NT2/D1 (cell line): ENCODE results near the gene RAPGEF6.

Experiments used
- DNase-seq: peaks from one replicate; pipeline ENCODE4 v3.0.0-alpha.2; 2011; ENCODE audit warnings: low read depth, low spot score
- H3K27me3 ChIP-seq: 2 replicates; pipeline ENCODE4 v1.6.0; 2011; ENCODE audit warnings: mild to moderate bottlenecking; ENCODE audit not compliant: insufficient read length, insufficient read depth
- H3K36me3 ChIP-seq: 2 replicates; pipeline ENCODE4 v1.6.1; 2011; ENCODE audit warnings: mild to moderate bottlenecking, low read length, mixed read lengths; ENCODE audit not compliant: insufficient read depth, insufficient read length
- H3K4me1 ChIP-seq: 2 replicates; pipeline ENCODE4 v1.5.1; 2011; ENCODE audit not compliant: insufficient read depth, insufficient read length
- H3K4me3 ChIP-seq: 2 replicates; pipeline ENCODE4 v1.5.1; 2011; ENCODE audit warnings: low read depth; ENCODE audit not compliant: insufficient read length
- H3K9ac ChIP-seq: 2 replicates; pipeline ENCODE4 v1.6.0; 2011; ENCODE audit warnings: low read depth; ENCODE audit not compliant: insufficient read length
- H3K9me3 ChIP-seq: 2 replicates; pipeline ENCODE4 v1.5.1; 2011; ENCODE audit warnings: mild to moderate bottlenecking, low read length; ENCODE audit not compliant: insufficient read depth
- SUZ12 ChIP-seq: IDR thresholded peaks from 2 replicates; pipeline ENCODE4 v1.6.1; 2011; ENCODE audit not compliant: insufficient read length, insufficient read depth; ENCODE audit errors: extremely low read depth
- YY1 ChIP-seq: IDR thresholded peaks from 2 replicates; pipeline ENCODE4 v1.6.1; 2011; ENCODE audit not compliant: insufficient read length, insufficient read depth
- ZNF274 ChIP-seq: IDR thresholded peaks from 2 replicates; pipeline ENCODE4 v1.6.1; 2011; ENCODE audit warnings: mild to moderate bottlenecking, low read depth, low read length

Gene RAPGEF6

GRCh38 chr5:131654309-131654708 lies 19.3 kb upstream of the RAPGEF6 start:
- H3K36me3 ChIP-seq, result peaks cover 17% of the 10 kb centered on the region
- H3K9ac ChIP-seq, result no peak overlapping the region
- no peaks in the 10 kb centered on the region for H3K27me3 ChIP-seq
- TF ChIP-seq ZNF274, result no peak
- TF ChIP-seq YY1, result no peak
- no peak for TF ChIP-seq SUZ12
- H3K9me3 ChIP-seq, result no peaks in the 10 kb centered on the region
- H3K4me1 ChIP-seq, result no peaks in the 10 kb centered on the region
- DNase-seq, result no peak
- no peak overlapping the region for H3K4me3 ChIP-seq

GRCh38 chr5:131649161-131649560 lies 14.1 kb upstream of the RAPGEF6 start:
- Histone ChIP-seq H3K27me3 (no peaks in the 10 kb centered on the region), H3K9me3 (no peaks in the 10 kb centered on the region), H3K4me3 (no peak overlapping the region), H3K9ac (no peak overlapping the region), H3K36me3 (peaks cover 25% of the 10 kb centered on the region), H3K4me1 (no peaks in the 10 kb centered on the region)
- no peak for DNase-seq
- no peak for TF ChIP-seq YY1
- no peak for TF ChIP-seq ZNF274
- TF ChIP-seq SUZ12, result no peak

GRCh38 chr5:131647048-131647769 lies 12.2 kb upstream of the RAPGEF6 start:
- Histone ChIP-seq H3K36me3 (peaks cover 25% of the 10 kb centered on the region), H3K9me3 (no peaks in the 10 kb centered on the region), H3K9ac (no peak overlapping the region), H3K4me1 (no peaks in the 10 kb centered on the region), H3K4me3 (no peak overlapping the region), H3K27me3 (no peaks in the 10 kb centered on the region)
- TF ChIP-seq YY1 (no peak), ZNF274 (no peak), SUZ12 (no peak)
- no peak for DNase-seq

- Histone ChIP-seq H3K9me3 (no peaks in the 10 kb centered on the region), H3K36me3 (peaks cover 16% of the 10 kb centered on the region), H3K4me3 (no peak overlapping the region), H3K9ac (no peak overlapping the region), H3K27me3 (no peaks in the 10 kb centered on the region), H3K4me1 (no peaks in the 10 kb centered on the region)
- TF ChIP-seq SUZ12 (no peak), ZNF274 (no peak), YY1 (no peak)
- DNase-seq, result no peak
Observed at GRCh38 chr5:131644822-131645221, 9.8 kb upstream of the RAPGEF6 start.

GRCh38 chr5:131644370-131644769 lies 9.3 kb upstream of the RAPGEF6 start:
- H3K9me3 ChIP-seq, result no peaks in the 10 kb centered on the region
- no peak for DNase-seq
- H3K36me3 ChIP-seq, result peaks cover 16% of the 10 kb centered on the region
- no peak overlapping the region for H3K4me3 ChIP-seq
- H3K4me1 ChIP-seq, result no peaks in the 10 kb centered on the region
- H3K27me3 ChIP-seq, result no peaks in the 10 kb centered on the region
- no peak for TF ChIP-seq YY1
- no peak for TF ChIP-seq SUZ12
- TF ChIP-seq ZNF274, result no peak
- no peak overlapping the region for H3K9ac ChIP-seq

- Histone ChIP-seq H3K27me3 (no peaks in the 10 kb centered on the region), H3K4me1 (no peaks in the 10 kb centered on the region), H3K4me3 (no peak overlapping the region), H3K9me3 (no peaks in the 10 kb centered on the region), H3K9ac (no peak overlapping the region), H3K36me3 (peaks cover 10% of the 10 kb centered on the region)
- no peak for DNase-seq
- no peak for TF ChIP-seq ZNF274
- TF ChIP-seq YY1, result no peak
- no peak for TF ChIP-seq SUZ12
Observed at GRCh38 chr5:131641494-131641893, 6.5 kb upstream of the RAPGEF6 start.

GRCh38 chr5:131640043-131640856 lies 5.2 kb upstream of the RAPGEF6 start:
- TF ChIP-seq ZNF274, result no peak
- TF ChIP-seq YY1, result no peak
- no peak for TF ChIP-seq SUZ12
- Histone ChIP-seq H3K4me3 (no peak overlapping the region), H3K9ac (no peak overlapping the region), H3K4me1 (no peaks in the 10 kb centered on the region), H3K9me3 (no peaks in the 10 kb centered on the region), H3K27me3 (no peaks in the 10 kb centered on the region), H3K36me3 (peaks cover 6% of the 10 kb centered on the region)
- DNase-seq, result no peak
